GM06990 (cell line): ENCODE results near the gene GOLGA8B.

Experiments
- DNase-seq: peaks from one replicate; pipeline ENCODE4 v3.0.0-alpha.2; 2011; ENCODE audit not compliant: insufficient read length; ENCODE audit errors: extremely low read depth
- H3K27me3 ChIP-seq: replicated peaks from 2 replicates; pipeline ENCODE4 v1.6.0; 2011; ENCODE audit warnings: low read length; ENCODE audit not compliant: control insufficient read depth, insufficient read depth
- H3K36me3 ChIP-seq: 2 replicates; pipeline ENCODE4 v1.5.1; 2011; ENCODE audit warnings: low read length; ENCODE audit not compliant: control insufficient read depth, insufficient read depth
- H3K4me3 ChIP-seq: replicated peaks from 2 replicates; pipeline ENCODE4 v1.5.1; 2011; ENCODE audit warnings: low read depth, mild to moderate bottlenecking, control low read depth, low read length
- TF ChIP-seq, protein P1 (sequence below): IDR thresholded peaks from 2 replicates; pipeline ENCODE4 v1.5.1; 2011; ENCODE audit warnings: low read length, control low read depth, mild to moderate bottlenecking, inconsistent platforms; ENCODE audit not compliant: insufficient read depth, poor library complexity, severe bottlenecking

The GOLGA8B gene

DNA sequence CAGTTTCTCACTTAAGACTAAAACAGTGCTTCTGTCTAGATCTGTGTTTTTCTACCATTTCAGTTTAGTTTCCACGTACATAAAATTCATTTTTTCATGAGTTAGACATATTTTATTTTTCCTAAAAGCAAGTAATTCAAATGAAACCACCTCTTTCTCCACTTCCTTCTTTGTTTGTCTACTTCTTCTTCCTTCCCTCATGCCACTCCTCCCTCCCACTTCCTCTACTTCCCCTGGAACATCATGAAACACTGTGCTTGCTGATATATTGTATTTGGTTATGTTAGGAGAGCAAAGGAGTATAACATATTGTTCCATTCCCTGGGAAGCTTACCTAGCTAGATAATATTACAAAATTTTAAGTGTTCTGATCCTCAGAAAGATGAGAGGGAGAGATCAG is 36.7 kb upstream of the GOLGA8B start:
- no peak for DNase-seq
- H3K36me3 ChIP-seq, result no peaks in the 10 kb centered on the region
- H3K4me3 ChIP-seq, result no peak overlapping the region
- no peaks in the 10 kb centered on the region for H3K27me3 ChIP-seq
- TF ChIP-seq, protein P1, sequence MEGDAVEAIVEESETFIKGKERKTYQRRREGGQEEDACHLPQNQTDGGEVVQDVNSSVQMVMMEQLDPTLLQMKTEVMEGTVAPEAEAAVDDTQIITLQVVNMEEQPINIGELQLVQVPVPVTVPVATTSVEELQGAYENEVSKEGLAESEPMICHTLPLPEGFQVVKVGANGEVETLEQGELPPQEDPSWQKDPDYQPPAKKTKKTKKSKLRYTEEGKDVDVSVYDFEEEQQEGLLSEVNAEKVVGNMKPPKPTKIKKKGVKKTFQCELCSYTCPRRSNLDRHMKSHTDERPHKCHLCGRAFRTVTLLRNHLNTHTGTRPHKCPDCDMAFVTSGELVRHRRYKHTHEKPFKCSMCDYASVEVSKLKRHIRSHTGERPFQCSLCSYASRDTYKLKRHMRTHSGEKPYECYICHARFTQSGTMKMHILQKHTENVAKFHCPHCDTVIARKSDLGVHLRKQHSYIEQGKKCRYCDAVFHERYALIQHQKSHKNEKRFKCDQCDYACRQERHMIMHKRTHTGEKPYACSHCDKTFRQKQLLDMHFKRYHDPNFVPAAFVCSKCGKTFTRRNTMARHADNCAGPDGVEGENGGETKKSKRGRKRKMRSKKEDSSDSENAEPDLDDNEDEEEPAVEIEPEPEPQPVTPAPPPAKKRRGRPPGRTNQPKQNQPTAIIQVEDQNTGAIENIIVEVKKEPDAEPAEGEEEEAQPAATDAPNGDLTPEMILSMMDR, result no peak

DNA sequence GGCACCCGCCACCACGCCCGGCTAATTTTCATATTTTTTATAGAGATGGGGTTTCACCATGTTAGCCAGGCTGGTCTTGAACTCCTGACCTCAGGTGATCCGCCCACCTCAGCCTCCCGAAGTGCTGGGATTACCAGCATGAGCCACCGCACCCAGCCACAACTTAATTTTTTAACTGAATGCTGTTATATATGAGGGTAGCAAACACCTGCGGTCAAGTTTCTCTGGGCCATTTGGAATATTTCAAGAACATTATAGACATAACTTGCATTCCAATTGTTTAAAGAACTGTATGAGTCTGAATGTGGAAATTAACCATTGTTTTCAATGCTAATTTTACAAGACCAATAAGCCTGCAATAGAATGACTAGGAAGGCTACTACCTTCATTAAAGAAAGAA is 35.7 kb upstream of the GOLGA8B start:
- H3K4me3 ChIP-seq, result no peak overlapping the region
- no peak for DNase-seq
- H3K27me3 ChIP-seq, result no peaks in the 10 kb centered on the region
- H3K36me3 ChIP-seq, result no peaks in the 10 kb centered on the region
- TF ChIP-seq, protein P1, result no peak

DNA sequence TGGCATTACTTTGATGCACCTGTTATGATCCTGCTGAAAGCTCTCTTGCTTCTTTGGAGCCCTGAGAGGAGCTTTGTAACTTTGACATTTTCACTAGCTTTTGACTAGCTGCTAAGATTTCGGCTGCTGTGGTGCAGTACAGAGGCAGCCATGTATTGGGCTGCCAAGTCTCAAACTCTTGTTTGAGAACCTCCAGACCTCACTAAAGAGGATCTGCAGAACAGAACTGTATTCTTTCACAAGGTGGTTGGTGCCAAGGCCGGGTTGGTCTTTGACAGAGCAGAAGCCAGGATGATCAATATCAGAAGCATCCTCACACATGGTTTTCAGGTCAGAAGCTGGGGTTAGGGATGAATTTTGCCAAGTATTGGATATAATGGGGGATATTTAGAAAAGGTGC is 34.6 kb upstream of the GOLGA8B start:
- Histone ChIP-seq H3K27me3 (no peaks in the 10 kb centered on the region), H3K4me3 (no peak overlapping the region), H3K36me3 (no peaks in the 10 kb centered on the region)
- no peak for DNase-seq
- TF ChIP-seq, protein P1, result no peak

DNA sequence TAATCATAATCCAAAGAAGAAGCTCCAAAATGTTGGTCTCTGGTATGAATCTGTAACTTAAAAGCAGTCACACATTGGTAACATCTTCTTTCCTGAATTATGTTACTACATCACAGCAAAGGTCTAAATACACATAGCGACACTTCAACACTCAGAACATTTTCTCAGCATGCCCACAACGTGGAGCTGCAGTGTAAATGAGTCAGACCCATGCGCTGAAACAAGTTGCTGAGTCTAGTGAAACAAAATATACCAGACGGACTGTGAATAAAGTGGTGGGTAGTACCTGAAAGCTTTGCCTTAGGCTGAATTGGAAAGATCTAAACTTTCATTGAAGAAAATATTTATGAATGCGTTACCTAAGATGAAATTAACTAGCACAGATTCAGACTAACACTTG is 33.2 kb upstream of the GOLGA8B start:
- no peak overlapping the region for H3K4me3 ChIP-seq
- TF ChIP-seq, protein P1, result peak; percentile 16
- no peaks in the 10 kb centered on the region for H3K27me3 ChIP-seq
- no peaks in the 10 kb centered on the region for H3K36me3 ChIP-seq
- DNase-seq, result no peak

DNA sequence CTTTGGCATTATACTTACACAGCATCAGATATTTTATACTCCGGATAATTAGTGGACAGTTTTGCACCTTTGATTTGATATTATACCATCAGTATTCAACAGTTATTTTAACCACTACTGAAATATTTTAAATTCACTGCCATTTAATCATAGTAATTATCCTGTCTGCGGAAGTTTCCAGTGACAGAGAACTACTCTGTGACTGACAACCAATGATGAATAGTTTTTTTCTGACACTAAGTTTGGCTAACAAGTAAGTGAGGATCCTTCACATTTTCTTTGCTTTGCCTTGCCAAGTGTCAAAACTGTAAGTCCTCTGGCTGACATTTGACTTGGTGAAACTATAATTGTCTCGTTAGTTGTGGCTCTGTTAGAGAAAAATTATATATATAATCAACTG is 30.5 kb upstream of the GOLGA8B start:
- H3K4me3 ChIP-seq, result no peak overlapping the region
- TF ChIP-seq, protein P1, result no peak
- H3K27me3 ChIP-seq, result no peaks in the 10 kb centered on the region
- H3K36me3 ChIP-seq, result no peaks in the 10 kb centered on the region
- no peak for DNase-seq

DNA sequence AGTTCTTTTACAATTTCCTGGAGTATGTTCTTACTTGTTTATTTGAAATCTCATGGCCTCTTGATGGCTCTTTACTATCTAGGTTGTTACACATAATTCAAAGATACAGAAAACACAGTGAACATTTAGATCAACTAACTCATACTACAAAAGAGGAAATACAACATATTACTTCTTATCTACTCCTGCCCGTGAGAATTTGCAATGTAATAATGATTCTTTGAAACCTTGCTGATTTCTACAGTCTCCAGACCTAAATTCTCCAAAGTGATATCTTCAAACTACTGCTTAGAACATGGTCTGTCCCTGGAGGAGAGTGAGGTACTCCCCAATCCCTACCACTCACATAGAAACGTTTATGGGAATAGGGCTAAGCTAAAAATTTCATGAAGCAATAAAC is 29.9 kb upstream of the GOLGA8B start:
- TF ChIP-seq, protein P1, result no peak
- H3K36me3 ChIP-seq, result no peaks in the 10 kb centered on the region
- H3K4me3 ChIP-seq, result no peak overlapping the region
- no peak for DNase-seq
- H3K27me3 ChIP-seq, result no peaks in the 10 kb centered on the region
